ENCODE results near the gene TMCC1. TPM values are rescaled to one million over a fixed set of nuclear protein-coding genes. Genes with fewer than 3 reads are reported as not detected.
"Not testable (repeated sequence)": the region's sequence is repeated elsewhere in the genome, so short reads cannot be mapped to it uniquely, and the experiment has no call there.

Gene TMCC1
- total RNA-seq, 2 experiments from 2014 or later = 13.6 to 14.3 TPM

- intact Hi-C loops (cut with micrococcal nuclease) = no loop called here
- Mint-ChIP-seq H3K9me3 (no peaks in the 10 kb centered on the region), H3K4me3 (no peak overlapping the region), H3K27me3 (ENCODE audit: low read depth) (no peaks in the 10 kb centered on the region), H3K27ac (no peak overlapping the region), H3K36me3 (ENCODE audit: low read depth) (no peaks in the 10 kb centered on the region), H3K4me1 (ENCODE audit: low read depth) (peaks cover 7% of the 10 kb centered on the region)
- DNase-seq = no peak
- CTCF ChIA-PET = no interaction called here
Observed at GRCh38 chr3:129686941-129687340, 206.6 kb downstream of the TMCC1 start.

GRCh38 chr3:129684270-129684669 is 209.2 kb downstream of the TMCC1 start:
- no peaks in the 10 kb centered on the region for H3K4me1 Mint-ChIP-seq (ENCODE audit: low read depth)
- no peak overlapping the region for H3K4me3 Mint-ChIP-seq
- no peaks in the 10 kb centered on the region for H3K27me3 Mint-ChIP-seq (ENCODE audit: low read depth)
- H3K36me3 Mint-ChIP-seq (ENCODE audit: low read depth) = no peaks in the 10 kb centered on the region
- H3K9me3 Mint-ChIP-seq = no peaks in the 10 kb centered on the region
- no peak overlapping the region for H3K27ac Mint-ChIP-seq
- CTCF ChIA-PET = no interaction called here
- intact Hi-C loops (cut with micrococcal nuclease) = no loop called here
- DNase-seq = no peak

GRCh38 chr3:129683201-129683600 is 210.3 kb downstream of the TMCC1 start:
- Mint-ChIP-seq H3K36me3 (ENCODE audit: low read depth) (no peaks in the 10 kb centered on the region), H3K4me1 (ENCODE audit: low read depth) (no peaks in the 10 kb centered on the region), H3K9me3 (no peaks in the 10 kb centered on the region), H3K4me3 (no peak overlapping the region), H3K27ac (no peak overlapping the region), H3K27me3 (ENCODE audit: low read depth) (no peaks in the 10 kb centered on the region)
- intact Hi-C loops (cut with micrococcal nuclease) = no loop called here
- no peak for DNase-seq
- CTCF ChIA-PET = no interaction called here

GRCh38 chr3:129676985-129677384 is 216.5 kb downstream of the TMCC1 start:
- no peak overlapping the region for H3K27ac Mint-ChIP-seq
- no peaks in the 10 kb centered on the region for H3K36me3 Mint-ChIP-seq (ENCODE audit: low read depth)
- intact Hi-C loops (cut with micrococcal nuclease) = no loop called here
- no peaks in the 10 kb centered on the region for H3K27me3 Mint-ChIP-seq (ENCODE audit: low read depth)
- peaks cover 2% of the 10 kb centered on the region for H3K4me1 Mint-ChIP-seq (ENCODE audit: low read depth)
- CTCF ChIA-PET = interaction anchor here (0.6 kb wide), 1 partner anchor 257 kb away, joined by 3 read pairs; no protein-coding TSS in a partner anchor
- H3K4me3 Mint-ChIP-seq = no peak overlapping the region
- H3K9me3 Mint-ChIP-seq = no peaks in the 10 kb centered on the region
- DNase-seq = no peak

GRCh38 chr3:129674798-129675123 is 218.8 kb downstream of the TMCC1 start:
- H3K4me3 Mint-ChIP-seq; H3K27ac Mint-ChIP-seq; H3K36me3 Mint-ChIP-seq (ENCODE audit: low read depth); intact Hi-C loops (cut with micrococcal nuclease); DNase-seq; H3K27me3 Mint-ChIP-seq (ENCODE audit: low read depth); H3K9me3 Mint-ChIP-seq; H3K4me1 Mint-ChIP-seq (ENCODE audit: low read depth): not testable (repeated sequence)
- CTCF ChIA-PET = interaction anchor here (0.7 to 1.3 kb wide), 2 partner anchors 22 to 25 kb away, joined by 4 to 7 read pairs; no protein-coding TSS in a partner anchor

- Mint-ChIP-seq H3K4me3 (no peak overlapping the region), H3K27ac (no peak overlapping the region), H3K4me1 (ENCODE audit: low read depth) (peaks cover 2% of the 10 kb centered on the region), H3K36me3 (ENCODE audit: low read depth) (peaks cover 9% of the 10 kb centered on the region), H3K9me3 (no peaks in the 10 kb centered on the region), H3K27me3 (ENCODE audit: low read depth) (no peaks in the 10 kb centered on the region)
- CTCF ChIA-PET = interaction anchor here (0.6 to 1.3 kb wide), 3 partner anchors 21 to 49 kb away, joined by 3 to 7 read pairs (median 4); no protein-coding TSS in a partner anchor
- no peak for DNase-seq
- intact Hi-C loops (cut with micrococcal nuclease) = no loop called here
Observed at GRCh38 chr3:129673897-129674797, 219.4 kb downstream of the TMCC1 start.

- H3K36me3 Mint-ChIP-seq (ENCODE audit: low read depth) = peaks cover 10% of the 10 kb centered on the region
- intact Hi-C loops (cut with micrococcal nuclease) = no loop called here
- no peak overlapping the region for H3K4me3 Mint-ChIP-seq
- H3K9me3 Mint-ChIP-seq = no peaks in the 10 kb centered on the region
- no peak for DNase-seq
- no peaks in the 10 kb centered on the region for H3K27me3 Mint-ChIP-seq (ENCODE audit: low read depth)
- H3K27ac Mint-ChIP-seq = no peak overlapping the region
- H3K4me1 Mint-ChIP-seq (ENCODE audit: low read depth) = peaks cover 2% of the 10 kb centered on the region
- CTCF ChIA-PET = interaction anchor here (0.9 kb wide), 1 partner anchor 151 kb away, joined by 3 read pairs; no protein-coding TSS in a partner anchor
Observed at GRCh38 chr3:129673012-129673411, 220.5 kb downstream of the TMCC1 start.

GRCh38 chr3:129672412-129672811 is 221.1 kb downstream of the TMCC1 start:
- intact Hi-C loops (cut with micrococcal nuclease) = no loop called here
- Mint-ChIP-seq H3K4me1 (ENCODE audit: low read depth) (peaks cover 2% of the 10 kb centered on the region), H3K36me3 (ENCODE audit: low read depth) (peaks cover 14% of the 10 kb centered on the region), H3K27me3 (ENCODE audit: low read depth) (no peaks in the 10 kb centered on the region), H3K4me3 (no peak overlapping the region), H3K27ac (no peak overlapping the region), H3K9me3 (no peaks in the 10 kb centered on the region)
- DNase-seq = no peak
- CTCF ChIA-PET = interaction anchor here (0.9 kb wide), 1 partner anchor 152 kb away, joined by 3 read pairs; no protein-coding TSS in a partner anchor

- DNase-seq = no peak
- H3K36me3 Mint-ChIP-seq (ENCODE audit: low read depth) = peaks cover 6% of the 10 kb centered on the region
- H3K4me3 Mint-ChIP-seq = no peak overlapping the region
- no peaks in the 10 kb centered on the region for H3K9me3 Mint-ChIP-seq
- CTCF ChIA-PET = interaction anchor here (0.7 to 2.1 kb wide), 3 partner anchors 10 to 251 kb away, joined by 3 to 12 read pairs (median 4); no protein-coding TSS in a partner anchor
- H3K27me3 Mint-ChIP-seq (ENCODE audit: low read depth) = no peaks in the 10 kb centered on the region
- no peak overlapping the region for H3K27ac Mint-ChIP-seq
- H3K4me1 Mint-ChIP-seq (ENCODE audit: low read depth) = peaks cover 5% of the 10 kb centered on the region
- intact Hi-C loops (cut with micrococcal nuclease) = no loop called here
Observed at GRCh38 chr3:129665024-129665768, 228.3 kb downstream of the TMCC1 start.

- no peak overlapping the region for H3K27ac Mint-ChIP-seq
- intact Hi-C loops (cut with micrococcal nuclease) = no loop called here
- CTCF ChIA-PET = interaction anchor here (0.7 to 2.1 kb wide), 5 partner anchors 9 to 918 kb away, joined by 3 to 12 read pairs (median 4); no protein-coding TSS in a partner anchor
- no peaks in the 10 kb centered on the region for H3K27me3 Mint-ChIP-seq (ENCODE audit: low read depth)
- no peak for DNase-seq
- peaks cover 6% of the 10 kb centered on the region for H3K36me3 Mint-ChIP-seq (ENCODE audit: low read depth)
- no peaks in the 10 kb centered on the region for H3K9me3 Mint-ChIP-seq
- peaks cover 5% of the 10 kb centered on the region for H3K4me1 Mint-ChIP-seq (ENCODE audit: low read depth)
- H3K4me3 Mint-ChIP-seq = no peak overlapping the region
Observed at GRCh38 chr3:129663930-129664646, 229.4 kb downstream of the TMCC1 start.

GRCh38 chr3:129663045-129663446 is 230.5 kb downstream of the TMCC1 start:
- no peaks in the 10 kb centered on the region for H3K9me3 Mint-ChIP-seq
- no peaks in the 10 kb centered on the region for H3K27me3 Mint-ChIP-seq (ENCODE audit: low read depth)
- CTCF ChIA-PET = interaction anchor here (0.6 kb wide), 1 partner anchor 14 kb away, joined by 5 read pairs; no protein-coding TSS in a partner anchor
- H3K36me3 Mint-ChIP-seq (ENCODE audit: low read depth) = peaks cover 5% of the 10 kb centered on the region
- intact Hi-C loops (cut with micrococcal nuclease) = no loop called here
- H3K27ac Mint-ChIP-seq = no peak overlapping the region
- DNase-seq = no peak
- H3K4me1 Mint-ChIP-seq (ENCODE audit: low read depth) = peaks cover 10% of the 10 kb centered on the region
- no peak overlapping the region for H3K4me3 Mint-ChIP-seq

GRCh38 chr3:129662191-129662608 is 231.3 kb downstream of the TMCC1 start:
- CTCF ChIA-PET = interaction anchor here (0.5 kb wide), 1 partner anchor 795 kb away, joined by 3 read pairs; no protein-coding TSS in a partner anchor
- no peaks in the 10 kb centered on the region for H3K27me3 Mint-ChIP-seq (ENCODE audit: low read depth)
- peaks cover 17% of the 10 kb centered on the region for H3K4me1 Mint-ChIP-seq (ENCODE audit: low read depth)
- H3K27ac Mint-ChIP-seq = no peak overlapping the region
- H3K4me3 Mint-ChIP-seq = no peak overlapping the region
- no peaks in the 10 kb centered on the region for H3K9me3 Mint-ChIP-seq
- DNase-seq = no peak
- no peaks in the 10 kb centered on the region for H3K36me3 Mint-ChIP-seq (ENCODE audit: low read depth)
- intact Hi-C loops (cut with micrococcal nuclease) = no loop called here
